Testis (tissue), 3 donors: ENCODE measurements around the gene KMT2A. TPM values are rescaled to one million over a fixed set of nuclear protein-coding genes. Genes with fewer than 3 reads are reported as not detected.
"Not testable (repeated sequence)": the region's sequence is repeated elsewhere in the genome, so short reads cannot be mapped to it uniquely, and the experiment has no call there.

Experiments
- DNase-seq: peaks from one replicate; pipeline ENCODE4 v3.0.0-alpha.2; 2019
- H3K27ac ChIP-seq, 2 donors: fragments of 200-600 bp; sonication (generic); one replicate each; pipeline ENCODE4 v1.5.1; 2019
- H3K27me3 ChIP-seq: fragments of 200-600 bp; sonication (generic); one replicate; pipeline ENCODE4 v1.5.1; 2019
- H3K36me3 ChIP-seq: fragments of 200-600 bp; sonication (generic); one replicate; pipeline ENCODE4 v1.5.1; 2017; ENCODE audit warnings: low read depth; ENCODE audit errors: missing control alignments
- H3K4me1 ChIP-seq: fragments of 200-600 bp; sonication (generic); one replicate; pipeline ENCODE4 v1.5.1; 2019
- H3K4me3 ChIP-seq, 2 donors: fragments of 200-600 bp; sonication (generic); one replicate each; pipeline ENCODE4 v1.5.1; 2017 to 2019
- H3K9me3 ChIP-seq: fragments of 200-600 bp; sonication (generic); one replicate; pipeline ENCODE4 v1.5.1; 2017
- POLR2A ChIP-seq: fragments of 450-650 bp; IDR thresholded peaks from one replicate; pipeline ENCODE4 v1.6.1; 2017; ENCODE audit warnings: antibody characterized with exemption, mild to moderate bottlenecking, moderate library complexity
- WGBS, 2 donors: methylation state at CpG; one replicate each; pipeline ENCODE4 v1.1.5; 2018; 5-methylcytosine and 5-hydroxymethylcytosine counted together
- intact Hi-C: fragments of 100-400 bp; cut with DNase I; formaldehyde crosslinking; loops from one replicate; pipeline ENCODE4 v1.15.1; 2023; ENCODE audit warnings: low total_unique reads
- polyA plus RNA-seq: library from polyadenylated mRNA; stranded (reverse); fragments of 350-450 nt; fragmentation: Illumina TruSeq; extraction: RNeasy Lipid Tissue Mini Kit (QIAGEN cat#74804); gene quantifications from one replicate; pipeline ENCODE4 v1.2.3, GENCODE V29; 2014; ENCODE audit warnings: low read depth, low replicate concordance; ENCODE audit not compliant: insufficient read depth
- total RNA-seq, 2 donors: library from RNA; depleted of rRNA; stranded (reverse); fragments of >200 nt; gene quantifications; one replicate each; pipeline ENCODE4 v1.2.3, GENCODE V29; 2016
- TF ChIP-seq, protein P1 (sequence below), 3 experiments: fragments of 450-650 bp in 2 of 3; fragments of 200-600 bp in 1 of 3; sonication (generic) in 1 of 3; IDR thresholded peaks; one replicate each; pipeline ENCODE4 v1.5.1; 2016 to 2019; ENCODE audit warnings: antibody characterized with exemption in 3 of 3, mild to moderate bottlenecking in 2 of 3, moderate library complexity in 1 of 3

Gene KMT2A
- total and polyA plus RNA-seq, 3 donors from 2014 or later, result 22.7 to 107 (median 106) TPM

GRCh38 chr11:118401151-118401879 is 35.0 kb upstream of the KMT2A start, which contains the start of gene ATP5MG:
Gene ATP5MG (plus strand): TSS chr11:118401606. CDS start chr11:118401666, 60 bp downstream.
- no peaks in the 10 kb centered on the region for H3K9me3 ChIP-seq
- WGBS, 2 donors, result 0% methylated on average over 51 of the region's 51 CpGs
- peak within 1 kb of the TSS; percentile 87 to 99 for H3K4me3 ChIP-seq
- peak; percentile 94 for DNase-seq
- no peak for TF ChIP-seq POLR2A
- TF ChIP-seq, protein P1, sequence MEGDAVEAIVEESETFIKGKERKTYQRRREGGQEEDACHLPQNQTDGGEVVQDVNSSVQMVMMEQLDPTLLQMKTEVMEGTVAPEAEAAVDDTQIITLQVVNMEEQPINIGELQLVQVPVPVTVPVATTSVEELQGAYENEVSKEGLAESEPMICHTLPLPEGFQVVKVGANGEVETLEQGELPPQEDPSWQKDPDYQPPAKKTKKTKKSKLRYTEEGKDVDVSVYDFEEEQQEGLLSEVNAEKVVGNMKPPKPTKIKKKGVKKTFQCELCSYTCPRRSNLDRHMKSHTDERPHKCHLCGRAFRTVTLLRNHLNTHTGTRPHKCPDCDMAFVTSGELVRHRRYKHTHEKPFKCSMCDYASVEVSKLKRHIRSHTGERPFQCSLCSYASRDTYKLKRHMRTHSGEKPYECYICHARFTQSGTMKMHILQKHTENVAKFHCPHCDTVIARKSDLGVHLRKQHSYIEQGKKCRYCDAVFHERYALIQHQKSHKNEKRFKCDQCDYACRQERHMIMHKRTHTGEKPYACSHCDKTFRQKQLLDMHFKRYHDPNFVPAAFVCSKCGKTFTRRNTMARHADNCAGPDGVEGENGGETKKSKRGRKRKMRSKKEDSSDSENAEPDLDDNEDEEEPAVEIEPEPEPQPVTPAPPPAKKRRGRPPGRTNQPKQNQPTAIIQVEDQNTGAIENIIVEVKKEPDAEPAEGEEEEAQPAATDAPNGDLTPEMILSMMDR (IDR thresholded peaks at IDR 0.05), result no peak
- H3K4me1 ChIP-seq, result peaks cover 13% of the 10 kb centered on the region
- H3K36me3 ChIP-seq, result no peaks in the 10 kb centered on the region
- no peaks in the 10 kb centered on the region for H3K27me3 ChIP-seq
- H3K27ac ChIP-seq, result peak within 1 kb of the TSS; percentile 86 to 88
- intact Hi-C loops, result loop anchor here (10.0 kb wide), 1 partner anchor 93 kb away; no protein-coding TSS in a partner anchor

GRCh38 chr11:118401880-118402590 is 34.3 kb upstream of the KMT2A start:
- no peak for DNase-seq
- Histone ChIP-seq H3K9me3 (no peaks in the 10 kb centered on the region), H3K27me3 (no peaks in the 10 kb centered on the region), H3K27ac (peak overlapping the region; percentile 86 to 88), H3K4me1 (peaks cover 13% of the 10 kb centered on the region), H3K36me3 (no peaks in the 10 kb centered on the region), H3K4me3 (peak overlapping the region; percentile 87 to 99)
- WGBS, 2 donors, result 1% methylated on average over 22 of the region's 22 CpGs
- TF ChIP-seq, protein P1 (IDR thresholded peaks at IDR 0.05), result no peak
- TF ChIP-seq POLR2A, result no peak
- intact Hi-C loops, result loop anchor here (10.0 kb wide), 1 partner anchor 93 kb away; no protein-coding TSS in a partner anchor

DNA sequence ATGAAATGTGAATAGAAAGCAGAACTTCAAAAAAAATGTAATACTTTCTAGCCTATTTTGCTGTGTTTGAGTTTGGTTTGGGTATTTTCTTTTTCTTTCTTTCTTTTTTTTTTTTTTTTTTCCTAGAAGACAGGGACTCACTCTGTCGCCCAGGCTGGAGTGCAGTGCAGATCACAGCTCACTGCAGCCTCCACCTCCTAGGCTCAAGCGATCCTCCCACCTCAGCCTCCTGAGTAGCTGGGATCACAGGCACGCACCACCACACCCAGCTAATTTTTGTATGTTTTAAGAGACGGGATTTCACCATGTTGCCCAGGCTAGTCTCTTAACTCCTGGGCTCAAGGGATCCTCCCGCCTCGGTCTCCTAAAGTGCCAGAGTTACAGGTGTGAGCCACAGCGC is 33.7 kb upstream of the KMT2A start:
- not testable (repeated sequence) for H3K36me3 ChIP-seq, H3K27me3 ChIP-seq, H3K9me3 ChIP-seq, DNase-seq, H3K27ac ChIP-seq
- intact Hi-C loops, result loop anchor here (10.0 kb wide), 1 partner anchor 92 kb away; no protein-coding TSS in a partner anchor
- WGBS, 2 donors, result 51 to 55% methylated on average over 7 of the region's 7 CpGs
- Histone ChIP-seq H3K4me3 (peak overlapping the region; percentile 87 to 99), H3K4me1 (peaks cover 13% of the 10 kb centered on the region)

- no peak overlapping the region for H3K4me3 ChIP-seq
- H3K36me3 ChIP-seq, result no peaks in the 10 kb centered on the region
- no peak for TF ChIP-seq POLR2A
- TF ChIP-seq, protein P1 (IDR thresholded peaks at IDR 0.05), result no peak
- H3K9me3 ChIP-seq, result no peaks in the 10 kb centered on the region
- intact Hi-C loops, result loop anchor here (10.0 kb wide), 1 partner anchor 88 kb away; no protein-coding TSS in a partner anchor
- 56 to 74% methylated on average over 7 of the region's 7 CpGs for WGBS, 2 donors
- H3K27me3 ChIP-seq, result no peaks in the 10 kb centered on the region
- no peak for DNase-seq
- no peak overlapping the region for H3K27ac ChIP-seq
- peaks cover 13% of the 10 kb centered on the region for H3K4me1 ChIP-seq
Measured at GRCh38 chr11:118406599-118407166, 29.6 kb upstream of the KMT2A start.
